Esophagus muscularis mucosa (tissue), 4 donors: Measurements from ENCODE around the gene PPP4R3A. TPM values are rescaled to one million over a fixed set of nuclear protein-coding genes. Genes with fewer than 3 reads are reported as not detected.
"Not testable (repeated sequence)": the region's sequence is repeated elsewhere in the genome, so short reads cannot be mapped to it uniquely, and the experiment has no call there.

Experiments used
- DNase-seq: peaks from one replicate; pipeline ENCODE4 v3.0.0-alpha.2; 2017; ENCODE audit errors: extremely low spot score
- H3K27ac ChIP-seq, 4 donors: fragments of 200-600 bp; sonication (generic); replicated peaks in 1 of 4; 1 replicate in 3 of 4; 2 replicates in 1 of 4; pipeline ENCODE4 v1.5.1; 2016 to 2019; ENCODE audit warnings: mild to moderate bottlenecking in 1 of 4
- H3K27me3 ChIP-seq, 4 donors: fragments of 200-600 bp; sonication (generic); one replicate each; pipeline versions ENCODE4 v1.5.1 to v1.6.0; 2016 to 2019
- H3K36me3 ChIP-seq, 4 donors: fragments of 200-600 bp; sonication (generic); one replicate each; pipeline ENCODE4 v1.5.1; 2016 to 2019
- H3K4me1 ChIP-seq, 4 donors: fragments of 200-600 bp; sonication (generic); one replicate each; pipeline ENCODE4 v1.5.1; 2016 to 2019
- H3K4me3 ChIP-seq, 4 donors: fragments of 200-600 bp; sonication (generic); 1 replicate in 2 of 4; 2 replicates in 2 of 4; pipeline ENCODE4 v1.5.1; 2016 to 2019; ENCODE audit warnings: mild to moderate bottlenecking in 4 of 4, moderate library complexity in 1 of 4
- H3K9me3 ChIP-seq, 4 donors: fragments of 200-600 bp; sonication (generic); 1 replicate in 3 of 4; 2 replicates in 1 of 4; pipeline ENCODE4 v1.5.1; 2016 to 2019
- CTCF ChIP-seq, 3 experiments: fragments of 200-600 bp in 2 of 3; fragments of 450-650 bp in 1 of 3; sonication (generic) in 2 of 3; IDR thresholded peaks; one replicate each; pipeline ENCODE4 v1.5.1; 2017 to 2019; ENCODE audit warnings: antibody characterized with exemption in 3 of 3, mild to moderate bottlenecking in 2 of 3, moderate library complexity in 1 of 3
- EP300 ChIP-seq: sonication (generic); formaldehyde crosslinking; IDR thresholded peaks from one replicate; pipeline ENCODE4 v1.6.1; 2017; ENCODE audit warnings: antibody characterized with exemption
- POLR2A ChIP-seq: fragments of 450-650 bp; IDR thresholded peaks from one replicate; pipeline ENCODE4 v1.6.1; 2017; ENCODE audit warnings: antibody characterized with exemption, moderate library complexity, mild to moderate bottlenecking, low read depth
- POLR2AphosphoS5 ChIP-seq, 2 donors: sonication (generic); formaldehyde crosslinking; IDR thresholded peaks; one replicate each; pipeline ENCODE4 v1.6.1; 2017; ENCODE audit warnings: antibody characterized with exemption in 2 of 2
- WGBS: methylation state at CpG from one replicate; pipeline ENCODE4 v1.1.5; 2018; 5-methylcytosine and 5-hydroxymethylcytosine counted together
- intact Hi-C: fragments of 100-400 bp; cut with DNase I; formaldehyde crosslinking; loops from one replicate; pipeline ENCODE4 v1.15.1; 2023
- total RNA-seq, 4 donors: library from RNA; depleted of rRNA; stranded (reverse); fragments of >200 nt; gene quantifications; one replicate each; pipeline versions ENCODE4 v1.1.0 to v1.2.1, GENCODE V29; 2016

PPP4R3A gene
- total RNA-seq, 4 donors from 2014 or later, result 60.2 to 78.5 (median 70.4) TPM

- peaks cover 8 to 44% (median 27%) of the 10 kb centered on the region in 4 donors for H3K36me3 ChIP-seq
- no peak overlapping the region for H3K27ac ChIP-seq
- H3K27me3 ChIP-seq, result no peaks in the 10 kb centered on the region
- 86% methylated on average over 5 of the region's 5 CpGs for WGBS
- H3K4me3 ChIP-seq, result no peak overlapping the region
- no peak for DNase-seq
- intact Hi-C loops, result no loop called here
- H3K4me1 ChIP-seq, result no peaks in the 10 kb centered on the region
- no peaks in the 10 kb centered on the region for H3K9me3 ChIP-seq
- TF ChIP-seq POLR2A, result no peak
- TF ChIP-seq POLR2AphosphoS5 (IDR thresholded peaks at IDR 0.05), result no peak
- TF ChIP-seq EP300, result no peak
- TF ChIP-seq CTCF (IDR thresholded peaks at IDR 0.05), result no peak
These were observed 56.4 kb downstream of the PPP4R3A start for GRCh38 chr14:91453744-91454143.

- no peaks in the 10 kb centered on the region for H3K4me1 ChIP-seq
- DNase-seq, result no peak
- intact Hi-C loops, result no loop called here
- no peak overlapping the region for H3K4me3 ChIP-seq
- H3K36me3 ChIP-seq, result no peaks in the 10 kb centered on the region
- no peak for TF ChIP-seq EP300
- no peak for TF ChIP-seq POLR2AphosphoS5 (IDR thresholded peaks at IDR 0.05)
- TF ChIP-seq CTCF (IDR thresholded peaks at IDR 0.05), result no peak
- no peak for TF ChIP-seq POLR2A
- H3K9me3 ChIP-seq, result no peaks in the 10 kb centered on the region
- peaks cover 0 to 6% (median 0%) of the 10 kb centered on the region in 4 donors for H3K27me3 ChIP-seq
- 81% methylated on average over 6 of the region's 6 CpGs for WGBS
- no peak overlapping the region for H3K27ac ChIP-seq
These were observed 65.6 kb downstream of the PPP4R3A start for GRCh38 chr14:91444335-91445020.

- Histone ChIP-seq H3K36me3 (no peaks in the 10 kb centered on the region), H3K27me3 (peaks cover 0 to 6% (median 0%) of the 10 kb centered on the region in 4 donors), H3K4me3 (no peak overlapping the region), H3K4me1 (no peaks in the 10 kb centered on the region), H3K9me3 (no peaks in the 10 kb centered on the region), H3K27ac (no peak overlapping the region)
- intact Hi-C loops, result no loop called here
- TF ChIP-seq EP300 (no peak), CTCF (IDR thresholded peaks at IDR 0.05) (no peak), POLR2AphosphoS5 (IDR thresholded peaks at IDR 0.05) (no peak), POLR2A (no peak)
- WGBS, result 86% methylated on average over 1 of the region's 1 CpG
- no peak for DNase-seq
These were observed 70.8 kb downstream of the PPP4R3A start for GRCh38 chr14:91439345-91439744.

GRCh38 chr14:91438845-91439244 is 71.3 kb downstream of the PPP4R3A start:
- no peak for DNase-seq
- Histone ChIP-seq H3K27ac (no peak overlapping the region), H3K9me3 (no peaks in the 10 kb centered on the region), H3K4me1 (no peaks in the 10 kb centered on the region), H3K4me3 (no peak overlapping the region), H3K27me3 (peaks cover 0 to 6% (median 0%) of the 10 kb centered on the region in 4 donors), H3K36me3 (no peaks in the 10 kb centered on the region)
- intact Hi-C loops, result no loop called here
- TF ChIP-seq POLR2A (no peak), EP300 (no peak), CTCF (IDR thresholded peaks at IDR 0.05) (no peak), POLR2AphosphoS5 (IDR thresholded peaks at IDR 0.05) (no peak)

GRCh38 chr14:91436266-91436665 is 73.8 kb downstream of the PPP4R3A start:
- intact Hi-C loops, H3K4me3 ChIP-seq, DNase-seq, H3K9me3 ChIP-seq, H3K27ac ChIP-seq, H3K36me3 ChIP-seq, H3K27me3 ChIP-seq, H3K4me1 ChIP-seq: not testable (repeated sequence)
- 95% methylated on average over 14 of the region's 16 CpGs for WGBS
